Spleen (tissue), 7 donors: ENCODE results near the gene DMD.

Experiments used
- POLR2A ChIP-seq, 3 donors: fragments of 450-650 bp; IDR thresholded peaks; one replicate each; pipeline ENCODE4 v1.5.1; 2017; ENCODE audit warnings: antibody characterized with exemption in 3 of 3, mild to moderate bottlenecking in 1 of 3
- POLR2AphosphoS5 ChIP-seq, 3 donors: sonication (generic); formaldehyde crosslinking; IDR thresholded peaks; one replicate each; pipeline ENCODE4 v1.5.1; 2017; ENCODE audit warnings: antibody characterized with exemption in 3 of 3
- TF ChIP-seq, protein P1 (sequence below), 11 experiments: fragments of 200-600 bp in 7 of 11; fragments of 450-650 bp in 4 of 11; sonication (generic) in 4 of 11; IDR thresholded peaks in 8 of 11; conservative IDR thresholded peaks in 3 of 11; 1 replicate in 7 of 11; 2 replicates in 4 of 11; pipeline versions ENCODE4 v1.4.0 to v1.8.0; 2016 to 2021; ENCODE audit warnings: antibody characterized with exemption in 11 of 11, inconsistent platforms in 4 of 11, mild to moderate bottlenecking in 1 of 11
- donor health status: DM: no; HTN: no; CAD: no; lungs with moderate emphysema.
- donor health status: DM: no; HTN: no; CAD: no.
- donor health status: DM: no; HTN: no; CAD: no.

DNA sequence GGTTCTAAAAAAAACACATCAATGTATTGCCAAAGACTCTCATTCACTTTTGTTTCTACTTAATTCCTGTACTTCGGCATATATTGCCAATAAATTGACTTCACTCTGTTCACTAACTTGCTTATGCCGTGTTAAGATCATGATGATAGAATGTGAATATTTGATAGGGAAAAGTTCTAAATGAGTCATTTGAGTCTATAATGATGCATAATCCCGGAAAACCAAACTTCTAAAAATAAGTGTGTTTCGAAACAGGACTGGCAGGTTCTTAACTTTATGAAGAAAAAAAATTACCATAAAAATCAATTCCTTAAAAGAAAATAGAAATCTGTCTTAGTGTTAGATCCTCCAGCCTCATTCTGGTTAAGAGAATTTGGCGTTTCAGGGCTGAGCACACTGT lies 1752.0 kb downstream of the DMD start:
- no peak for TF ChIP-seq POLR2A (IDR thresholded peaks at IDR 0.05)
- no peak for TF ChIP-seq POLR2AphosphoS5 (IDR thresholded peaks at IDR 0.05)
- TF ChIP-seq, protein P1, sequence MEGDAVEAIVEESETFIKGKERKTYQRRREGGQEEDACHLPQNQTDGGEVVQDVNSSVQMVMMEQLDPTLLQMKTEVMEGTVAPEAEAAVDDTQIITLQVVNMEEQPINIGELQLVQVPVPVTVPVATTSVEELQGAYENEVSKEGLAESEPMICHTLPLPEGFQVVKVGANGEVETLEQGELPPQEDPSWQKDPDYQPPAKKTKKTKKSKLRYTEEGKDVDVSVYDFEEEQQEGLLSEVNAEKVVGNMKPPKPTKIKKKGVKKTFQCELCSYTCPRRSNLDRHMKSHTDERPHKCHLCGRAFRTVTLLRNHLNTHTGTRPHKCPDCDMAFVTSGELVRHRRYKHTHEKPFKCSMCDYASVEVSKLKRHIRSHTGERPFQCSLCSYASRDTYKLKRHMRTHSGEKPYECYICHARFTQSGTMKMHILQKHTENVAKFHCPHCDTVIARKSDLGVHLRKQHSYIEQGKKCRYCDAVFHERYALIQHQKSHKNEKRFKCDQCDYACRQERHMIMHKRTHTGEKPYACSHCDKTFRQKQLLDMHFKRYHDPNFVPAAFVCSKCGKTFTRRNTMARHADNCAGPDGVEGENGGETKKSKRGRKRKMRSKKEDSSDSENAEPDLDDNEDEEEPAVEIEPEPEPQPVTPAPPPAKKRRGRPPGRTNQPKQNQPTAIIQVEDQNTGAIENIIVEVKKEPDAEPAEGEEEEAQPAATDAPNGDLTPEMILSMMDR (IDR thresholded peaks at IDR 0.05 in 8 of 11, conservative IDR thresholded peaks at IDR 0.05 in 3 of 11) = no peak
